Prostate gland (tissue), 2 donors: ENCODE data around the gene TEX22.

Experiments
- CTCF ChIP-seq, 4 experiments: fragments of 200-600 bp in 2 of 4; fragments of 450-650 bp in 2 of 4; sonication (generic) in 2 of 4; IDR thresholded peaks; 1 replicate in 3 of 4; 2 replicates in 1 of 4; pipeline ENCODE4 v1.5.1; 2016 to 2019; ENCODE audit warnings: antibody characterized with exemption in 4 of 4, mild to moderate bottlenecking in 2 of 4, moderate library complexity in 2 of 4
- POLR2A ChIP-seq: fragments of 450-650 bp; IDR thresholded peaks from one replicate; pipeline ENCODE4 v1.6.1; 2016; ENCODE audit warnings: antibody characterized with exemption, mild to moderate bottlenecking
- POLR2AphosphoS5 ChIP-seq: sonication (generic); formaldehyde crosslinking; IDR thresholded peaks from one replicate; pipeline ENCODE4 v1.6.1; 2017; ENCODE audit warnings: antibody characterized with exemption

DNA sequence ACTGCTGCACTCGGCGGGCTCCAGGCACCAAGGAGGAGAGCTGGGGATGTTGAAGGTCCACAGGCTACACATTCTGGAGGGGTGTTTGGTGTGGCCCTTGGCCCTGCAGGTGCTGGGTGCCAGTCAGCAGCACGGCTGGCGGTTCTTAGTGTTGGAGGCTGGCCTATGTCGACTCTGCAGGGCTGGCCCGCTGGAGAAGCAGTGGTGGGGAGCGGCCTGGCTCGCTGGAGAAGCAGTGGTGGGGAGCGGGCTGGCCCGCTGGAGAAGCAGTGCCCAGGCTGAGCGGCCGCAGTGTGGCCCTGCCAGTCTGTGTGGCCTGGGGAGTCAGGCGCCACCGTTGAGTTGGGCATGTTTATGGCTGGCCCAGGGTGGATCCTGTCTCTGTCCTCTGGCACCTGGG lies 48.6 kb downstream of the TEX22 start:
- no peak for TF ChIP-seq CTCF (IDR thresholded peaks at IDR 0.05)
- no peak for TF ChIP-seq POLR2AphosphoS5
- TF ChIP-seq POLR2A = no peak
